B cell (primary cell): Measurements from ENCODE around the gene DIPK1B. TPM values are rescaled to one million over a fixed set of nuclear protein-coding genes. Genes with fewer than 3 reads are reported as not detected.
A peak's percentile ranks its signal among the peaks of the same experiment; 100 is the strongest.
"Not testable (repeated sequence)": the region's sequence is repeated elsewhere in the genome, so short reads cannot be mapped to it uniquely, and the experiment has no call there.

Experiments used
- ATAC-seq: fragments of 200-7000 bp; cut with Tn5 transposase; one replicate; pipeline ENCODE4 v1.10.0; 2021; ENCODE audit warnings: low read depth, mild to moderate bottlenecking, moderate number of reproducible peaks, moderate library complexity
- CTCF ChIA-PET: fragments of 350-600 bp; sonication (Branson Sonifier 250); formaldehyde crosslinking; loops from one replicate; lab custom pipeline; 2021; ENCODE audit warnings: antibody characterized with exemption, inconsistent platforms; lab: Charles Lee
- POLR2A ChIA-PET: fragments of 350-600 bp; sonication (Branson Sonifier 250); formaldehyde crosslinking; loops from one replicate; lab custom pipeline; 2021; ENCODE audit warnings: antibody characterized with exemption; lab: Charles Lee
- DNase-seq: peaks from one replicate; pipeline ENCODE4 v3.0.0; 2013
- H2AFZ ChIP-seq: 2 replicates; pipeline ENCODE4 v1.6.1; 2012; ENCODE audit warnings: mild to moderate bottlenecking, low read depth, low read length; ENCODE audit not compliant: insufficient read depth, poor library complexity, severe bottlenecking
- H3K27ac ChIP-seq, 2 donors: 1 replicate in 1 of 2; 2 replicates in 1 of 2; pipeline ENCODE4 v1.5.1; 2012 to 2013; ENCODE audit warnings: low read length in 2 of 2, mild to moderate bottlenecking in 2 of 2, moderate library complexity in 1 of 2
- H3K27me3 ChIP-seq, 4 experiments: fragments of 200-600 bp in 1 of 4; sonication (generic) in 1 of 4; replicated peaks in 1 of 4; 1 replicate in 2 of 4; 2 replicates in 2 of 4; pipeline versions ENCODE4 v1.6.1 to v1.7.0; 2013 to 2016; ENCODE audit warnings: low read length in 3 of 4, mild to moderate bottlenecking in 2 of 4, mixed read lengths in 1 of 4, moderate library complexity in 1 of 4; ENCODE audit not compliant: insufficient read depth in 4 of 4, control insufficient read depth in 3 of 4; ENCODE audit errors: control extremely low read depth in 1 of 4
- H3K36me3 ChIP-seq, 2 experiments: replicated peaks in 1 of 2; 1 replicate in 1 of 2; 2 replicates in 1 of 2; pipeline versions ENCODE4 v1.6.1 to v1.7.1; 2013; ENCODE audit warnings: low read length in 1 of 2; ENCODE audit not compliant: insufficient read depth in 2 of 2, control insufficient read depth in 1 of 2; ENCODE audit errors: control extremely low read depth in 1 of 2, extremely low read depth in 1 of 2
- H3K4me1 ChIP-seq, 2 donors: fragments of 200-600 bp in 1 of 2; sonication (generic) in 1 of 2; 1 replicate in 1 of 2; 2 replicates in 1 of 2; pipeline versions ENCODE4 v1.5.1 to v1.6.1; 2013 to 2017; ENCODE audit warnings: low read length in 2 of 2; ENCODE audit not compliant: control insufficient read depth in 2 of 2, insufficient read depth in 2 of 2
- H3K4me2 ChIP-seq: replicated peaks from 2 replicates; pipeline ENCODE3; 2012; ENCODE audit warnings: mild to moderate bottlenecking, low read depth, low read length; ENCODE audit not compliant: poor library complexity, severe bottlenecking
- H3K4me3 ChIP-seq, 5 experiments: fragments of 200-600 bp in 1 of 5; sonication (generic) in 1 of 5; 1 replicate in 3 of 5; 2 replicates in 2 of 5; pipeline versions ENCODE4 v1.5.1 to v1.7.0; 2011 to 2016; ENCODE audit warnings: low read length in 4 of 5, mild to moderate bottlenecking in 4 of 5, low read depth in 2 of 5, control low read depth in 1 of 5, moderate library complexity in 1 of 5; ENCODE audit not compliant: insufficient read depth in 1 of 5; ENCODE audit errors: control extremely low read depth in 1 of 5, extremely low read depth in 1 of 5
- H3K79me2 ChIP-seq: fragments of 200-600 bp; sonication (generic); one replicate; pipeline ENCODE4 v1.6.0; 2016; ENCODE audit warnings: low read length; ENCODE audit not compliant: control insufficient read depth, insufficient read depth
- H3K9ac ChIP-seq: fragments of 200-600 bp; sonication (generic); 2 replicates; pipeline ENCODE4 v1.6.1; 2017; ENCODE audit warnings: mild to moderate bottlenecking, low read length, moderate library complexity
- H3K9me3 ChIP-seq, 3 donors: one replicate each; pipeline versions ENCODE4 v1.6.1 to v1.7.1; 2013; ENCODE audit warnings: low read length in 2 of 3; ENCODE audit not compliant: control insufficient read depth in 2 of 3, insufficient read depth in 1 of 3; ENCODE audit errors: control extremely low read depth in 1 of 3
- H4K20me1 ChIP-seq: 2 replicates; pipeline ENCODE4 v1.6.0; 2012; ENCODE audit warnings: mild to moderate bottlenecking, low read length; ENCODE audit not compliant: insufficient read depth, control insufficient read depth, poor library complexity, severe bottlenecking
- H3K27ac Mint-ChIP-seq: one replicate; pipeline ENCODE4 v1.8.0; 2021; ENCODE audit warnings: mixed read lengths
- H3K27me3 Mint-ChIP-seq: one replicate; pipeline ENCODE4 v1.8.0; 2021; ENCODE audit warnings: mixed read lengths
- H3K4me1 Mint-ChIP-seq: one replicate; pipeline ENCODE4 v1.8.0; 2021; ENCODE audit warnings: mixed read lengths
- H3K4me3 Mint-ChIP-seq: one replicate; pipeline ENCODE4 v1.8.0; 2021; ENCODE audit warnings: mixed read lengths
- H3K9me3 Mint-ChIP-seq: one replicate; pipeline ENCODE4 v1.8.0; 2022; ENCODE audit warnings: mixed read lengths; ENCODE audit not compliant: insufficient read depth
- WGBS: methylation state at CpG from one replicate; pipeline ENCODE4 v1.1.5; 2013; ENCODE audit warnings: missing lambda C conversion rate; ENCODE audit not compliant: insufficient coverage; 5-methylcytosine and 5-hydroxymethylcytosine counted together
- intact Hi-C: fragments of 100-400 bp; cut with micrococcal nuclease; formaldehyde crosslinking; loops from one replicate; pipeline ENCODE4 v1.10.0; 2022
- polyA plus RNA-seq: library from polyadenylated mRNA; depleted of rRNA; stranded (reverse); fragments of >200 nt; gene quantifications from 2 replicates; pipeline ENCODE4 v1.2.3, GENCODE V29; 2012
- total RNA-seq, 2 donors: library from RNA; stranded (reverse); fragments of 120-200 nt in 1 of 2; gene quantifications; 1 replicate in 1 of 2; 2 replicates in 1 of 2; pipeline versions ENCODE4 v1.2.3 to v1.2.4, GENCODE V29; 2013 to 2022
- TF ChIP-seq, protein P1 (sequence below): fragments of 200-600 bp; IDR thresholded peaks from one replicate; pipeline ENCODE4 v1.8.0; 2022; ENCODE audit warnings: antibody characterized with exemption, mild to moderate bottlenecking

DIPK1B gene
- total and polyA plus RNA-seq, 2 donors (not counting 1 experiment from before 2014, with no cell fraction given) = 9.6 TPM

DNA sequence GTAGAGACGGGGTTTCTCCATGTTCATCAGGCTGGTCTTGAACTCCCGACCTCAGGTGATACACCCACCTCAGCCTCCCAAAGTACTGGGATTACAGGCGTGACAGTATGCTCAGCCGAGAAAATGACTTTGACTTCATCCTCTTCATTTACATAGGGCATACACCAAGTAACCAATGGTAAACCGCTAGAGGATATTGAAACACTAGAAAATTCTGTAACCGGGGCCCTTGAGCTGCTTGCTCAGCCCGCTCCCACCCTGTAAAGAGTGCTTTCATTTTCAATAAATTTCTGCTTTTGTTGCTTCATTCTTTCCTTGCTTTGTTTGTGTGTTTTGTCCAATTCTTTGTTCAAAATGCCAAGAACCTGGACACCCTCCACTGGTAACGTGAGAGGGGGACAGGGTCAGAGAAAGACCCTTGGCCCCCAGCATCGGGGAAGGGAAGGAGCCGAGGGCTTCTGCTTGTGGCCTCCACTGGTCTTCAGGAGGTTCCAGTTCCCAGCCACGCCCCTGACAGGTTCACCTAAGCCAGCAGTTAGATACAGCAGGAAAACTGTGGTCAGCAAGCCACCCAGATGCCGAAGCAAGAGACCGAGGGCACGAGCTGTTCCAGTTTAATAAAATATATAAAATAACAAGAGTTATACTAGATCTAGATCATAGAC, 53.5 kb downstream of the DIPK1B start:
- Mint-ChIP-seq H3K4me1 (peaks cover 42% of the 10 kb centered on the region), H3K4me3 (peak overlapping the region; percentile 76), H3K27ac (peak overlapping the region; percentile 88)
- not testable (repeated sequence) for H3K27me3 Mint-ChIP-seq, H3K27me3 ChIP-seq, H3K9me3 ChIP-seq, H3K4me3 ChIP-seq, H4K20me1 ChIP-seq, H3K9ac ChIP-seq, H3K9me3 Mint-ChIP-seq, H2AFZ ChIP-seq, H3K36me3 ChIP-seq, H3K79me2 ChIP-seq
- intact Hi-C loops = loop anchor here (2.0 kb wide), 1 partner anchor 25 kb away; the partner anchor contains the start of gene TMEM141
- 70% methylated on average over 8 of the region's 14 CpGs for WGBS
- ChIA-PET CTCF (interaction anchor here (1.0 to 4.6 kb wide), 13 partner anchors 8 to 321 kb away, joined by 3 to 24 read pairs (median 6); partner anchors contain the start of genes LCN10, LCN8, MAN1B1 and TMEM141), POLR2A (interaction anchor here (0.8 to 2.2 kb wide), 4 partner anchors 8 to 269 kb away, joined by 3 to 8 read pairs (median 4); partner anchors contain the start of gene LCN8)
- ATAC-seq (peak; percentile 28), DNase-seq (peak; percentile 70)
- Histone ChIP-seq H3K4me2 (peak overlapping the region; percentile 43), H3K4me1 (peaks cover 20 to 63% of the 10 kb centered on the region in 2 donors), H3K27ac (peak overlapping the region; percentile 51 to 79)

DNA sequence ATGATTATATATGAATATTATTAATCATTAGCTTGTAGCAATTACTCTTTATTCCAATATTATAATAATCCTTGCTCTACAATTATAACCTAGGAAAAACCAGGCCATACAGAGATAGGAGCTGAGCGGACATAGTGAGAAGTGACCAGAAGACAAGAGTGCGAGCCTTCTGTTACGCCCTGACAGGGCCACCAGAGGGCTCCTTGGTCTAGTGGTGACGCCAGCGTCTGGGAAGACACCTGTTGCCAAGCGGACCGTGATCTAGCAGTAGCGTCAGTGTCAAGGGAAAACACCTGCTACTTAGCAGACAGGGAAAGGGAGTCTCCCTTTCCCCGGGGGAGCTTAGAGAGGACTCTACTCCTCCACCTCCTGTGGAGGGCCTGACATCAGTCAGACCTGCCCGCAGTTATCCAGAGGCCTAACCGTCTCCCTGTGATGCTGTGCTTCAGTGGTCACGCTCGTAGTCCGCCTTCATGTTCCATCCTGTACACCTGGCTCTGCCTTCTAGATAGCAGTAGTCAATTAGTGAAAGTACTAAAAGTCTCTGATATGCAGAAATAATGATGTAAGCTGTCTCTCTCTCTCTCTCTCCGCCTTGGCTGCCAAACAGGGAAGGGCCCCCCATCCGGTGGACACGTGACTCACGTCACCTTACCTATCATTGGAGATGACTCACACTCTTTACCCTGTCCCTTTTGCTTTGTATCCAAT, 54.2 kb downstream of the DIPK1B start:
- intact Hi-C loops = loop anchor here (2.0 kb wide), 1 partner anchor 24 kb away; the partner anchor contains the start of gene TMEM141
- CTCF ChIA-PET = interaction anchor here (1.0 to 4.6 kb wide), 13 partner anchors 9 to 320 kb away, joined by 3 to 24 read pairs (median 6); partner anchors contain the start of genes LCN10, LCN8, MAN1B1 and TMEM141

More for the DNA sequence above, 54.2 kb downstream of the DIPK1B start:
- H3K79me2 ChIP-seq, H3K27me3 Mint-ChIP-seq, H3K9me3 ChIP-seq, H3K9me3 Mint-ChIP-seq, H4K20me1 ChIP-seq, H2AFZ ChIP-seq, H3K27me3 ChIP-seq, H3K4me3 ChIP-seq, H3K36me3 ChIP-seq: not testable (repeated sequence)
- peak overlapping the region; percentile 93 for H3K27ac Mint-ChIP-seq
- WGBS = 27% methylated on average over 7 of the region's 18 CpGs
- ATAC-seq = peak; percentile 18
- H3K9ac ChIP-seq = peak overlapping the region; percentile 23
- peak overlapping the region; percentile 57 to 79 for H3K27ac ChIP-seq
- peak; percentile 91 for DNase-seq
- peaks cover 36% of the 10 kb centered on the region for H3K4me1 Mint-ChIP-seq
- H3K4me1 ChIP-seq = peaks cover 17 to 56% of the 10 kb centered on the region in 2 donors
- POLR2A ChIA-PET = interaction anchor here (0.5 to 2.2 kb wide), 5 partner anchors 9 to 268 kb away, joined by 3 to 8 read pairs (median 4); partner anchors contain the start of gene LCN8
- peak overlapping the region; percentile 45 for H3K4me2 ChIP-seq
- peak overlapping the region; percentile 74 for H3K4me3 Mint-ChIP-seq
- TF ChIP-seq, protein P1, sequence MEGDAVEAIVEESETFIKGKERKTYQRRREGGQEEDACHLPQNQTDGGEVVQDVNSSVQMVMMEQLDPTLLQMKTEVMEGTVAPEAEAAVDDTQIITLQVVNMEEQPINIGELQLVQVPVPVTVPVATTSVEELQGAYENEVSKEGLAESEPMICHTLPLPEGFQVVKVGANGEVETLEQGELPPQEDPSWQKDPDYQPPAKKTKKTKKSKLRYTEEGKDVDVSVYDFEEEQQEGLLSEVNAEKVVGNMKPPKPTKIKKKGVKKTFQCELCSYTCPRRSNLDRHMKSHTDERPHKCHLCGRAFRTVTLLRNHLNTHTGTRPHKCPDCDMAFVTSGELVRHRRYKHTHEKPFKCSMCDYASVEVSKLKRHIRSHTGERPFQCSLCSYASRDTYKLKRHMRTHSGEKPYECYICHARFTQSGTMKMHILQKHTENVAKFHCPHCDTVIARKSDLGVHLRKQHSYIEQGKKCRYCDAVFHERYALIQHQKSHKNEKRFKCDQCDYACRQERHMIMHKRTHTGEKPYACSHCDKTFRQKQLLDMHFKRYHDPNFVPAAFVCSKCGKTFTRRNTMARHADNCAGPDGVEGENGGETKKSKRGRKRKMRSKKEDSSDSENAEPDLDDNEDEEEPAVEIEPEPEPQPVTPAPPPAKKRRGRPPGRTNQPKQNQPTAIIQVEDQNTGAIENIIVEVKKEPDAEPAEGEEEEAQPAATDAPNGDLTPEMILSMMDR = peak; percentile 62
